ENCODE results near the gene TXN2.
"Not testable (repeated sequence)": the region's sequence is repeated elsewhere in the genome, so short reads cannot be mapped to it uniquely, and the experiment has no call there.

The TXN2 gene

DNA sequence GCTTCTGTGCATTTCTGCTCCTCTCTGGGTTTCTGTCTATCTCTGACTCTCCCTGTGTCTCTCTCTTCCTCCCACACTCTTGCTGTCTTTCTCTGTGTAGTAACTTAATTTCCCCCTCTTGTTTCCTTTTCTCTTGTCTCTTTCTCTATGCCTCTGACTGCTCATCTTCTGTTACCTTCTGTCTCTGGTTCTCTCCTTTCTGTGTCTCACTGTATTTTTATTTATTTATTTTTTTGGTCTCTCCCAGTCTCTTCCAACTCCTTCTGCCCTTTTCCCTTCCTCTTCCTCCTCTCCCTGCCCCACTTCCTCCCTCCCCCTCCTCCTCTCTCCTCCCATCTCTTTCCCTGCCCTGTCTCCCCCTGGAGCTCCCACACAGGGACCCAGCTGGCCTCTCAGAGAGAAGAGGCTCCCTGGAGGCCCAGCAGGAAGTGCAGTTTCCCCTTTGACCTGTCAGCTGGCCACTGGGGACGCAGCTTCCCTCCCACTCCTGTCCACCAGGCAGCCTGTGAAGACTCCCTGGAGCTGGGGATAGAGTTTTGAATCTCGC, 55.4 kb downstream of the TXN2 start:
- no peak for DNase-seq

DNA sequence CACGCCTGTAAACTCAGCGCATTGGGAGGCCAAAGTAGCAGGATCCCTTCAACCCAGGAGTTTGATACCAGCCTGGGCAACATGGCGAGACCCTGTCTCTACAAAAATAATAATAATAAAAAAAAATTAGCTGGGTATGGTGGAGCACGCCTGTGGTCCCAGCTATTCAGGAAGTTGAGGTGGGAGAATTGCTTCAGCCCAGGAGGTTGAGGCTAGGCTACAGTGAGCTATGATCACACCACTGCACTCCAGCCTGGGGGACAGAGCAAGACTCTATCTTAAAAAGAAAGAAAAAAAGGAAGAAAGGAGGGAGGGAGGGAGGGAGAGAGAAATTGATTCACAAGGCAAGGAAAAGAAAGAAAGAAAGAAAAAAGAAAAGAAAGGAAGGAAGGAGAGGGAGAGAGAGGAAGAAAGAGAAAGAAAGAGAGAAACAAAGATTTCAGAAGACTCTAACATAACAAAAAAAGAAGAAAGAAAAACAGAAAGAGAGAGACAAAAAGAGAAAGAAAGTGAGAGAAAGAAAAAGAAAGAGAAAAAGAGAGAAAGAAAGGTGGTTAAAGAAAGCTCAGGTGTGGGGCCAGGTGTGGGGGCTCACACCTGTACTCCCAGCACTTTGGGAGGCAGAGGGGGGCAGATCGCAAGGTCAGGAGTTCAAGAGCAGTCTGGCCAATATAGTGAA, 56.4 kb downstream of the TXN2 start:
- no peak for DNase-seq

DNA sequence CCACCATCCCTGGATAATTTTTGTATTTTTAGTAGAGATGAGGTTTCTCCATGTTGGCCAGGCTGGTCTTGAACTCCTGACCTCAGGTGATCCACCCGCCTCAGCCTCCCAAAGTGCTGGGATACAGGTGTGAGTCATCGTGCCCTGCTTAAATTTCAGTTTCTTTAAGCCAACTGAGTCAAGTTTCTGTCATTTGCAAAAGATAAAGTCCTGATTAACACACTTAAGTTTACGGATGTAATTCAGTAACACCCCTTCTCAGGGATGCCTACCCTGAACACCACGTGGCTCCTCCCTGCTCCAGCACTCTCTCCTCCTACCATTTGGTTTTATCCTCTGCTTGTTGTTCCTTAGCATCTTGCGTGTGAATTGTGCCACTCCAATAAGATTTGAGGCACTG, 57.0 kb downstream of the TXN2 start:
- DNase-seq, result not testable (repeated sequence)

DNA sequence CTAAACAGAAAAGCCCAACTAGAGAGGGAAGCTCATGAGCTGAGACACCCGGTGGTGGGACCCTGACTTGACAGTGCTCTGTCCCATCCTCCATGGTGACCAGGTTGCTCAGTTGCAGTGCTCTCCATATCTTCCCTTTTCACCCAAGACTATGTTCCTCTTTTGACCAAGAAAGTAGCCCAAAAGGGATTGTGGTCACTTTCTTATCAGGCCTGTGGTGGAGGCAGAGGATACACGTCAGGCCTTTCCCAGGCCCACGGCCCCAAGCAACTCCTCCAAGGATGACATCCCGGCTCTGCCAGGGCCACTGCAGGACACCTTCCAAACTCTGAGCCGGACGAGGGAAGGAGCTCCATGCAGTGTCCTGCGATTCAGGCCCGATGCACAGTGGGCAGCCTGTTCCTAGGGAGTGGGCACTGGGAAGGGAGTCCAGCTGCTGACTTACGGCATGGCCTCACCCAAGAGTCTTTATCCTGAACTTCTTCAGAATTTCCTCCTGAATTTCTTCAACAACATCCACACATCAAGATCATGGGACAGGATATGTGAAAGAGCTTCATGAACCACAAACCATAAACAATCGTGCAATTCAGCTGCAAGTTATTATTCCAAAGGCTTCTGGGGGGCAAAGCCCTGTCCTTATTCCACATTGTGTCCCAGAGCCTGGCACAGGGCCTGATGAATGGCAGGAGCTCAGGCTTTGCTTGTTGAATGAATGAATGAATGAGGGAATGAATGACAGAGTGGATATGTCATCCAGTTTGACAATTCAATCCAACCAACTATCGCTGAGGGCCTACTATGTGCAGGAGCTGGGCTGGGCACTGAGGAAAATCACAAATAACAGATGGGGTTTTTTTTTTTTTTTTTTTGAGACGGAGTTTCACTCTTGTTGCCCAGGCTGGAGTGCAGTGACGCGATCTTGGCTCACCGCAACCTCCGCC, 57.7 kb downstream of the TXN2 start:
- DNase-seq, result no peak

DNA sequence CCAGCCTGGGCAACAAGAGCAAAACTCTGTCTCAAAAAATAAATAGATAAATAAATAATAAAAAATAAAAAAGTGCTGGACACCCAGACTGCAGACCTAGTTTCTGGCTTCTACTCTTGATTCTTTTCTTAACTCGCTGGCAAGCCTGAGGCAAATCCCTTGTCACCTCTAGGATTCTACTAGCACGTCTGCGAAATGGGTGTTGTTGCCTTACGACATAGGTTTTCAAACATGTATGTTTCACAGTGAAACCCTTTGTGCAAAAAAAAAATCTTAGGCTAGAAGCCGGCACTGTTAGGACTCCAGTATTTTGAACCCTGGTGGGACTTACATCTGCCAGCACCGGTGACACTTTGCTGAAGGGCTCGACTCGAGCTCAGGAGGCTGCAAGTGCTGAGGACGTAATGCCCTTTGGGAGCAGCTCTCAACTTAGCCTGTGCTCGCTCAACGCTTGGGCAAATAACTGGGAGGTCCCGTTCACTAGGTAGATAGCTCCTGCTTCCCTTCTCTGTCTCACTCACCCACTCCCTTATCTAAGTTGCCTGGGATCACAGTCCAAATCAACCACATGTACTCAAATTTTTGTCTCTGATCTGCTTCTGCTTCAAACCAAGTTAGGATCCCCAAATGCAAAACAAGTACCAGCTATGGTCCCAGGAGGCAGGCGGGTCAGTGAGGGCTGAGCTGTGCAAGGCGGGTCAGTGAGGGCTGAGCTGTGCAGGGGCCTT, 59.0 kb downstream of the TXN2 start:
- DNase-seq, result no peak

DNA sequence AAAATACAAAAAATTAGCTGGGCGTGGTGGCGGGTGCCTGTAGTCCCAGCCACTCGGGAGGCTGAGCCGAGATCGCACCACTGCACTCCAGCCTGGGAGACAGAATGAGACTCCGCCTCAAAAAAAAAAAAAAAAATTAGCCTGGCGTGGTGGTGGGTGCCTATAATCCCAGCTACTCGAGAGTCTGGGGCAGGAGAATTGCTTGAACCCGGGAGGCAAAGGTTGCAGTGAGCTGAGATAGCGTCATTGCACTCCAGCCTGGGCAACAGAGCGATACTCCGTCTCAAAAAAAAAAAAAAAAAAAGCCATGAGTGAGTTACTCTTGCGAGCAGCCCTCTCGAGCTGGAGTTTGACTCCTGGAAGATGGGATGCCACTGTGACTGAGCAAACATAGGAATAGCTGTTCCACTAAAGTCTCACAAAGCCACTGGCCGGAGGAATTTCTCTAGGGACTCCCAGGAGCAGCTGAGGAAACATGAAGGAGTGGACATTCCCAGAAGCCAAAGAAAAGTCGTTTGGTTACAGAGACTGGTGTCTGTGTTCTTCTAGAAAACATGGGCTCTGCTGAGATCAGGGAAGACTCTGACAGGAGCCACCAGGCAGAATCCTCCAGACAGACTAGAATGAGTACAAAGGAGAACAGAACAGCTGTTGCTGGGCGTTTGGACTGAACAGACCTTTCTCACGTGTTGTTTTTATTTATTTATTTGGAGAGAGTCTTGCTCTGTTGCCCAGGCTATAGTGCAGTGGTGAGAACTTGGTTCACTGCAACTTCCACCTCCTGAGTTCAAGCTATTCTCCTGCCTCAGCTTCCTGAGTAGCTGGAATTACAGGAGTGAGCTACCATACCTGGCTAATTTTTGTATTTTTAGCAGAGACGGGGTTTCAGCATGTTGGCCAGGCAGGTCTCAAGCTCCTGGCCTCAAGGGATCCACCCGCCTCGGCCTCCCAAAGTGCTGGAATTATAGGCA, 61.2 kb downstream of the TXN2 start:
- DNase-seq, result no peak

DNA sequence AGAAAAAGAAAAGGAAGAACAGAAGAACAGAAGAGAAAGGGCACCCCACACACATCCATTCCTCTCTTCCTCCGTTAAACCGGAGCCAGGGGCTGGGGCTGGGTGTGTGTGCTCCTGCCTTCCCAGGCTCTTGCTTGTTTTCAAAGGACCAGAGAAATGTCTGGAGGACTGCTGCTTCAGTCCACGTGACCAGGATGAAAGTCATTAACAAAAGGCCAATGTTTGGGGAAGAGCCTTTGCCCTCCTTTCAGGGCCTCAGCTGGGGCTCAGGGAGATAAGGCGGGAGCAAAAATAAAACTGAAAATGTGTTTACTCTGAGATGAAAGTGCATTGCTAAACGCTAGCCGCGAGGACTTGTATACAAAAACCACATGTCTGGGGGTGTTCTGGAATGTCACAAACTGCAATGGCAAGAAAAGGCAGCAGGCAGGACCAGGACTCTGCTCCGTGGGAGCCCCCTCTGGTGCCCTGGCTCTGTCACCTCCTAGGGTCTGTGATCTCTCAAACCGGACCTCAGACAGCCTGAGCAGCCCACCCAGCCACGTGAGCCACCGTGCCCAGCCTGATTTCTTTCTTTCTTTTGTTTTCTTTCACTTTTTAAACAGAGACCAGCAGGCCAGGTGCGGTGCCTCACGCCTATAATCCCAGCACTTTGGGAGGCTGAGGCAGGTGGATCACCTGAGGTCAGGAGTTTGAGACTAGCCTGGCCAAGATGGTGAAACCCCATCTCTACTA, 62.1 kb downstream of the TXN2 start:
- DNase-seq, result peak; percentile 62

DNA sequence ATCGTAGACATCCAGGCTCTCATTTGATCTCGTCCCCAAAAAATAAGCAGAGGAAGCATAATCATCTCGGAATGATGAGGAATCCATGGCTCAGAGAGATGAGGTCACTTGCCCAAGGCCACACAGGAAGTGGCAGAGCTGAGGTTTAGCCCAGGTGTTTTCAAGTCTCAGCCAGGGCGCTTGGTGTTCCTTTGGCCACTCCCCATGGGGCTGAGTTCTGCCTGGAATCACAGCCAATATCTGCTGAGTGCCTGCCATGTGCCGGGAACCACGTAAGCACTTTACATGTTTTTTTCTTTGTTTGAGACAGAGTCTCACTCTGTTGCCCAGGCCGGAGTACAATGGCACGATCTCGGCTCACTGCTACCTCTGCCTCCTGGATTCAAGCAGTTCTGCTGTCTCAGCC, 64.2 kb downstream of the TXN2 start:
- no peak for DNase-seq
